Osteocyte (in vitro differentiated cells): Measurements from ENCODE around the gene CCDC134. TPM values are rescaled to one million over a fixed set of nuclear protein-coding genes. Genes with fewer than 3 reads are reported as not detected.

Source experiments
- DNase-seq: peaks from one replicate; pipeline ENCODE4 v3.0.0; 2021; ENCODE audit warnings: mixed read lengths; ENCODE audit not compliant: unreplicated experiment; ENCODE audit errors: extremely low spot score
- H3K27ac Mint-ChIP-seq: one replicate; pipeline ENCODE4 v1.8.0; 2021; ENCODE audit warnings: mild to moderate bottlenecking, mixed read lengths; ENCODE audit not compliant: unreplicated experiment
- H3K27me3 Mint-ChIP-seq: one replicate; pipeline ENCODE4 v1.8.0; 2021; ENCODE audit warnings: mixed read lengths; ENCODE audit not compliant: unreplicated experiment
- H3K36me3 Mint-ChIP-seq: one replicate; pipeline ENCODE4 v1.8.0; 2021; ENCODE audit warnings: mixed read lengths; ENCODE audit not compliant: unreplicated experiment
- H3K4me1 Mint-ChIP-seq: one replicate; pipeline ENCODE4 v1.8.0; 2021; ENCODE audit warnings: mixed read lengths; ENCODE audit not compliant: unreplicated experiment
- H3K4me3 Mint-ChIP-seq: one replicate; pipeline ENCODE4 v1.8.0; 2021; ENCODE audit warnings: mild to moderate bottlenecking, moderate library complexity, mixed read lengths; ENCODE audit not compliant: unreplicated experiment
- H3K9me3 Mint-ChIP-seq: one replicate; pipeline ENCODE4 v1.8.0; 2021; ENCODE audit warnings: mixed read lengths; ENCODE audit not compliant: unreplicated experiment
- total RNA-seq: library from RNA; stranded (reverse); gene quantifications from 2 replicates; pipeline ENCODE4 v1.2.1, GENCODE V29; 2021
- TF ChIP-seq, protein P1 (sequence below): fragments of 200-600 bp; sonication (generic); IDR thresholded peaks from 2 replicates; pipeline ENCODE4 v1.5.0; 2021; ENCODE audit warnings: antibody characterized with exemption, mild to moderate bottlenecking, moderate library complexity

Gene CCDC134
- total RNA-seq, 1 donor from 2014 or later, result 7.8 TPM

DNA sequence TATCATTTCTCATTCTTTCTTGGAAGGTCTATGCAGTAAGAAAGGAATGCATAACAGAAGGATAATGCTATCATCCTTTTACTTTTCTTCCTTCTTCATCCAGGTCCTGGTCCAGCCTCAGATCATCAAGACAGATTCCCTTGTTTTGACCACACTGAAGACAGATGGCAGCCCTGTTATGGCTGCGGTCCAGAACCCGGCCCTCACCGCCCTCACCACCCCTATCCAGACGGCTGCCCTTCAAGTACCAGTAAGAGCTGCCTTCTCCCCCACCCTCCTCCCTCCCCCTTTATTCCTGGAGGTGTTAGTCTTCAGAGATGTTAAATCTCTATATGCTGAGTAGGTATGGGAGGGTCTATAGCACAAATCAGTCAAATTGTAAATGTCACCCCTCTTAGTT, 70.3 kb downstream of the CCDC134 start:
- no peaks in the 10 kb centered on the region for H3K27me3 Mint-ChIP-seq
- no peak overlapping the region for H3K4me3 Mint-ChIP-seq
- H3K36me3 Mint-ChIP-seq, result peaks cover 32% of the 10 kb centered on the region
- no peak for DNase-seq
- no peaks in the 10 kb centered on the region for H3K4me1 Mint-ChIP-seq
- H3K9me3 Mint-ChIP-seq, result no peaks in the 10 kb centered on the region
- H3K27ac Mint-ChIP-seq, result no peak overlapping the region
- TF ChIP-seq, protein P1, sequence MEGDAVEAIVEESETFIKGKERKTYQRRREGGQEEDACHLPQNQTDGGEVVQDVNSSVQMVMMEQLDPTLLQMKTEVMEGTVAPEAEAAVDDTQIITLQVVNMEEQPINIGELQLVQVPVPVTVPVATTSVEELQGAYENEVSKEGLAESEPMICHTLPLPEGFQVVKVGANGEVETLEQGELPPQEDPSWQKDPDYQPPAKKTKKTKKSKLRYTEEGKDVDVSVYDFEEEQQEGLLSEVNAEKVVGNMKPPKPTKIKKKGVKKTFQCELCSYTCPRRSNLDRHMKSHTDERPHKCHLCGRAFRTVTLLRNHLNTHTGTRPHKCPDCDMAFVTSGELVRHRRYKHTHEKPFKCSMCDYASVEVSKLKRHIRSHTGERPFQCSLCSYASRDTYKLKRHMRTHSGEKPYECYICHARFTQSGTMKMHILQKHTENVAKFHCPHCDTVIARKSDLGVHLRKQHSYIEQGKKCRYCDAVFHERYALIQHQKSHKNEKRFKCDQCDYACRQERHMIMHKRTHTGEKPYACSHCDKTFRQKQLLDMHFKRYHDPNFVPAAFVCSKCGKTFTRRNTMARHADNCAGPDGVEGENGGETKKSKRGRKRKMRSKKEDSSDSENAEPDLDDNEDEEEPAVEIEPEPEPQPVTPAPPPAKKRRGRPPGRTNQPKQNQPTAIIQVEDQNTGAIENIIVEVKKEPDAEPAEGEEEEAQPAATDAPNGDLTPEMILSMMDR, result no peak

DNA sequence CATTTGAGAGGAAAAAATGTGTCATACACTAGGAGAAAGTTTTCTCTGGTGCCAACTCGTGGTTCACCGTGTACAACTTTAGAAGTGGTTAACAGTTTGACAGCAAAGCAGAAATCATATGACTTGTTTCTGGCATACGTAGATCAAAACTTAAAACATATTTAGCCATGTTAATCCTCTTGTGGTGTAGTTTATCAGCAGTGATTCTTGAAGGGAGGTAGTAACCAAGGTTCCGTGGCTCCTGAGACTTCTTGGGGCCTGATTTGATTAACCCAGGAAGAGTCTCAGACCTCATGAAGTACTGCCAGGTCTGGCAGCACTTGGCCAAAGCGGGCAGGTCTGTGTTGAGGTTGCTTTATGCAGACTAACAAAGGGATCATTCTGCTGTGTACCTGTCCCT, 72.9 kb downstream of the CCDC134 start:
- DNase-seq, result no peak
- TF ChIP-seq, protein P1, result no peak
- Mint-ChIP-seq H3K36me3 (peaks cover 50% of the 10 kb centered on the region), H3K9me3 (no peaks in the 10 kb centered on the region), H3K4me1 (no peaks in the 10 kb centered on the region), H3K27me3 (no peaks in the 10 kb centered on the region), H3K4me3 (no peak overlapping the region), H3K27ac (no peak overlapping the region)

DNA sequence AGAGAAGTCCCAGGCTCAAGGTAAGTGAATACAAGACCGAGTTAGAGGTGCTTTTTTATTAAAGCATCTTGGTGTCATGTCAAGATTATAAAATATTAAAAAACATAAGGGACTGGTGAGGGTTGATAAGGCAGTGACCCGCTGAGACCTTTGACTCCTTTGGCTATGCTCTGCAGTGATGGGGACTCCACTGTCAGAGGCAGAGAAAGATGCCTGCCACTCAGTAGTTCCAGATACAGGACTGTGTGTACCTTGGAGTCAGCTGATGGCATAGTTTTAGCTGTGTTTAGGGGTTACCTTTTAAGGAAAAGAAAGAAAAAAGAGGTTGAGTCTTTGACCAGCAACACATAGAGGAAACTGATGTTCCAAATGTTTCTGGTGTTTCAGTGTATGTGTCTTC, 73.6 kb downstream of the CCDC134 start:
- H3K4me1 Mint-ChIP-seq, result no peaks in the 10 kb centered on the region
- no peak overlapping the region for H3K27ac Mint-ChIP-seq
- DNase-seq, result no peak
- H3K4me3 Mint-ChIP-seq, result no peak overlapping the region
- peaks cover 51% of the 10 kb centered on the region for H3K36me3 Mint-ChIP-seq
- TF ChIP-seq, protein P1, result no peak
- H3K9me3 Mint-ChIP-seq, result no peaks in the 10 kb centered on the region
- H3K27me3 Mint-ChIP-seq, result no peaks in the 10 kb centered on the region

DNA sequence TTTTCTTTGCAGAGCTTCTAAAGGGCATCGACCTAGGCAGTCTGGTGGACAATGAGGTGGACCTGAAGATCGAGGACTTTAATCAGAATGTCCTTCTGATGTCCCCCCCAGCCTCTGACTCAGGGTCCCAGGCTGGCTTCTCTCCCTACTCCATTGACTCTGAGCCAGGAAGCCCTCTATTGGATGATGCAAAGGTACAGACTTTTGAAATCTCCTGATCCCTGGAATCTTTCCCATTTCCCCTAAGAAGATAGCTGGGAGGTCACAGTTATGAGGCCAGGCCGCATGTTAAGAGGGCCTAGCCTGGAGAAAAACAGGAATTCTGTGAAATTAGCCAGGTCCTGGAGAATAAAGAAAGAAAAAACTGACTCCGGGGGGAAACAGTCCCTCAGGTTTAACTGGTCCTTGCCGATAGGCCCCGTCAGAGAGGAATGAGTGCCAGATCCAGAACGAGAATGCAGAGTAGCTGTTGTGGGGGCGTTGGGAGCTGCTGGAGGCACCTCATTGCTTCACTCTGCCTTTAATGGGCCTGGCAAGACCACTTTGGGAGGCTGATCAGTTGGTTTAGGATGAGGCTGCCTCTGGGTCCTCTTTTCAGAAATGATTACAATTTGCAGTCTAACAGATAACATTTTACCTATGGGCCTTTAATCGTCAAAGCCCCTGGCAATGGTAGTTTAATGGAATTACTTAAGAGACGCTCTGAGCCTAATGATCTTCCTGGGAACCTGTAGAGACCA, 75.2 kb downstream of the CCDC134 start:
- peaks cover 51% of the 10 kb centered on the region for H3K36me3 Mint-ChIP-seq
- H3K27me3 Mint-ChIP-seq, result no peaks in the 10 kb centered on the region
- no peak overlapping the region for H3K27ac Mint-ChIP-seq
- no peak overlapping the region for H3K4me3 Mint-ChIP-seq
- H3K9me3 Mint-ChIP-seq, result no peaks in the 10 kb centered on the region
- TF ChIP-seq, protein P1, result no peak
- no peak for DNase-seq
- H3K4me1 Mint-ChIP-seq, result no peaks in the 10 kb centered on the region

Other genes with a start within 250 kb of the CCDC134 start
- gene CSDC2, start 239.7 kb upstream of the CCDC134 start, total RNA-seq, result 5.2 and 5.3 TPM in 2 replicates
- gene PMM1, start 210.8 kb upstream of the CCDC134 start, total RNA-seq, result 49.7 and 49.8 TPM in 2 replicates
- gene DESI1, start 179.6 kb upstream of the CCDC134 start, total RNA-seq, result 26.2 and 29.9 TPM in 2 replicates
- gene XRCC6, start 179.4 kb upstream of the CCDC134 start, total RNA-seq, result 211 and 218 TPM in 2 replicates
- 126 and 128 TPM in 2 replicates for gene SNU13, start 111.8 kb upstream of the CCDC134 start, total RNA-seq
- gene MEI1, start 101.2 kb upstream of the CCDC134 start, total RNA-seq, result not detected in 2 replicates
- gene SREBF2, start 32.4 kb downstream of the CCDC134 start, total RNA-seq, result 114 and 119 TPM in 2 replicates
- not detected in 2 replicates for gene SHISA8, start 114.4 kb downstream of the CCDC134 start, total RNA-seq
- 0.18 and 0.27 TPM in 2 replicates for gene TNFRSF13C, start 126.1 kb downstream of the CCDC134 start, total RNA-seq
- 6.9 and 7.2 TPM in 2 replicates for gene CENPM, start 146.5 kb downstream of the CCDC134 start, total RNA-seq
- 0.42 and 0.46 TPM in 2 replicates for gene SEPTIN3, start 168.8 kb downstream of the CCDC134 start, total RNA-seq
- gene WBP2NL, start 198.1 kb downstream of the CCDC134 start, total RNA-seq, result not detected in 2 replicates